HG02981 (cell line): Measurements from ENCODE around the gene ABHD2.
"Not testable (repeated sequence)": the region's sequence is repeated elsewhere in the genome, so short reads cannot be mapped to it uniquely, and the experiment has no call there.

ENCODE experiments used
- ATAC-seq: cut with Tn5 transposase; IDR thresholded peaks from one replicate; pipeline ENCODE4 v1.9.1; 2021; ENCODE audit warnings: mild to moderate bottlenecking, moderate library complexity; ENCODE audit not compliant: unreplicated experiment

The ABHD2 gene

GRCh38 chr15:89087830-89088604 is at the start of gene ABHD2:
Gene ABHD2, plus strand, starts transcription at chr15:89088456. Its CDS starts 27,872 bp downstream, at chr15:89116328.
- peak; percentile 95 for ATAC-seq

- no peak for ATAC-seq
Observed at GRCh38 chr15:89039142-89039541, 49.1 kb upstream of the ABHD2 start.

GRCh38 chr15:89041507-89041906 is 46.7 kb upstream of the ABHD2 start:
- no peak for ATAC-seq

GRCh38 chr15:89042387-89042786 is 45.9 kb upstream of the ABHD2 start:
- ATAC-seq: no peak

GRCh38 chr15:89043031-89044002 is 44.9 kb upstream of the ABHD2 start:
- ATAC-seq: no peak

GRCh38 chr15:89049016-89049666 is 39.1 kb upstream of the ABHD2 start:
- ATAC-seq: not testable (repeated sequence)

GRCh38 chr15:89051875-89052274 is 36.4 kb upstream of the ABHD2 start:
- no peak for ATAC-seq

- ATAC-seq: no peak
Observed at GRCh38 chr15:89052474-89052873, 35.8 kb upstream of the ABHD2 start.

GRCh38 chr15:89054873-89055272 is 33.4 kb upstream of the ABHD2 start:
- ATAC-seq: no peak

GRCh38 chr15:89057506-89058133 is 30.6 kb upstream of the ABHD2 start:
- ATAC-seq: peak; percentile 77

- no peak for ATAC-seq
Observed at GRCh38 chr15:89058376-89058775, 29.9 kb upstream of the ABHD2 start.

- no peak for ATAC-seq
Observed at GRCh38 chr15:89058876-89059405, 29.3 kb upstream of the ABHD2 start.

- ATAC-seq: no peak
Observed at GRCh38 chr15:89066280-89066679, 22.0 kb upstream of the ABHD2 start.

- ATAC-seq: peak; percentile 45
Observed at GRCh38 chr15:89067751-89068150, 20.5 kb upstream of the ABHD2 start.

- peak; percentile 92 for ATAC-seq
Observed at GRCh38 chr15:89068325-89068784, 19.9 kb upstream of the ABHD2 start.

GRCh38 chr15:89070197-89071124 is 17.8 kb upstream of the ABHD2 start:
- no peak for ATAC-seq

GRCh38 chr15:89071471-89071870 is 16.8 kb upstream of the ABHD2 start:
- no peak for ATAC-seq

GRCh38 chr15:89072277-89072869 is 15.9 kb upstream of the ABHD2 start:
- ATAC-seq: no peak
